Stimulated activated naive CD8-positive, alpha-beta T cell treated with anti-CD3 and anti-CD28 coated beads, Interleukin-15, Interleukin-2, amounts not matched to agents 100 ng/mL and 50 ng/mL, for 24 hours (primary cell): Measurements from ENCODE around the gene LIPC.

ENCODE experiments used
- H3K27ac Mint-ChIP-seq: one replicate; pipeline ENCODE4 v1.8.0; 2021; ENCODE audit warnings: mild to moderate bottlenecking, mixed read lengths
- H3K27me3 Mint-ChIP-seq: one replicate; pipeline ENCODE4 v1.8.0; 2021; ENCODE audit warnings: mixed read lengths
- H3K36me3 Mint-ChIP-seq: one replicate; pipeline ENCODE4 v1.8.0; 2021; ENCODE audit warnings: low read depth, mixed read lengths
- H3K4me1 Mint-ChIP-seq: one replicate; pipeline ENCODE4 v1.8.0; 2021; ENCODE audit warnings: low read depth, mixed read lengths
- H3K4me3 Mint-ChIP-seq: one replicate; pipeline ENCODE4 v1.8.0; 2021; ENCODE audit warnings: mild to moderate bottlenecking, mixed read lengths
- H3K9me3 Mint-ChIP-seq: one replicate; pipeline ENCODE4 v1.8.0; 2021; ENCODE audit warnings: mixed read lengths

The LIPC gene

GRCh38 chr15:58491499-58492202 lies 59.9 kb downstream of the LIPC start:
- Mint-ChIP-seq H3K4me1 (peaks cover 26% of the 10 kb centered on the region), H3K9me3 (no peaks in the 10 kb centered on the region), H3K27ac (no peak overlapping the region), H3K4me3 (no peak overlapping the region), H3K27me3 (no peaks in the 10 kb centered on the region), H3K36me3 (no peaks in the 10 kb centered on the region)

- no peaks in the 10 kb centered on the region for H3K9me3 Mint-ChIP-seq
- H3K27me3 Mint-ChIP-seq = no peaks in the 10 kb centered on the region
- peak overlapping the region; percentile 19 for H3K27ac Mint-ChIP-seq
- H3K4me3 Mint-ChIP-seq = no peak overlapping the region
- no peaks in the 10 kb centered on the region for H3K36me3 Mint-ChIP-seq
- peaks cover 30% of the 10 kb centered on the region for H3K4me1 Mint-ChIP-seq
These were observed 61.0 kb downstream of the LIPC start for GRCh38 chr15:58492661-58493397.

GRCh38 chr15:58494567-58494966 lies 62.8 kb downstream of the LIPC start:
- Mint-ChIP-seq H3K36me3 (no peaks in the 10 kb centered on the region), H3K9me3 (no peaks in the 10 kb centered on the region), H3K27me3 (no peaks in the 10 kb centered on the region), H3K4me1 (peaks cover 30% of the 10 kb centered on the region), H3K27ac (no peak overlapping the region), H3K4me3 (no peak overlapping the region)

DNA sequence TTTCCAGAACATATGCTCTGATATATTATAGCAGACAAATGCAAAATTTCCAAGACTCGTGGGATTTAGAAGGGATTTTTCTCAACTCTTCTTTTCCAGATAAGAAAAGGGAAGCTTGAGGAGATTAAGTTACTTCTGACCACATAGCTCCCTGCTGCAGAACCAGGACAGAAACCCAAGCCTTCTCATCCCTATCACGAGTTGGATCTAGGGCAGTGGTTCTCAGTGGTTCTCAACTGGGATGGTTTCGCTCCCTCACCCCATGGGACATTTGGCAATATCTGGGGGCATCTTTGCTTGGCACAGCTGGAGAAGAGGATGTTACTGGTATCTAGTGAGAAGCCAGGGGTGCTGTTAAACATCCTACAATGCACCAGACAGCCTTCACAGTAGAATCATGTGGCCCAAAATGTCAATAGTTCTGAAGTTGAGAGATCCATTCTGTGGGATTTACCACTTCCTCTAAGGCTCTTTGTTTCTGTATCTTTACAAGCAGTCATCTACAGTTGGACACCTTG lies 64.2 kb downstream of the LIPC start:
- H3K27me3 Mint-ChIP-seq = no peaks in the 10 kb centered on the region
- no peaks in the 10 kb centered on the region for H3K9me3 Mint-ChIP-seq
- no peak overlapping the region for H3K4me3 Mint-ChIP-seq
- no peak overlapping the region for H3K27ac Mint-ChIP-seq
- peaks cover 30% of the 10 kb centered on the region for H3K4me1 Mint-ChIP-seq
- no peaks in the 10 kb centered on the region for H3K36me3 Mint-ChIP-seq

DNA sequence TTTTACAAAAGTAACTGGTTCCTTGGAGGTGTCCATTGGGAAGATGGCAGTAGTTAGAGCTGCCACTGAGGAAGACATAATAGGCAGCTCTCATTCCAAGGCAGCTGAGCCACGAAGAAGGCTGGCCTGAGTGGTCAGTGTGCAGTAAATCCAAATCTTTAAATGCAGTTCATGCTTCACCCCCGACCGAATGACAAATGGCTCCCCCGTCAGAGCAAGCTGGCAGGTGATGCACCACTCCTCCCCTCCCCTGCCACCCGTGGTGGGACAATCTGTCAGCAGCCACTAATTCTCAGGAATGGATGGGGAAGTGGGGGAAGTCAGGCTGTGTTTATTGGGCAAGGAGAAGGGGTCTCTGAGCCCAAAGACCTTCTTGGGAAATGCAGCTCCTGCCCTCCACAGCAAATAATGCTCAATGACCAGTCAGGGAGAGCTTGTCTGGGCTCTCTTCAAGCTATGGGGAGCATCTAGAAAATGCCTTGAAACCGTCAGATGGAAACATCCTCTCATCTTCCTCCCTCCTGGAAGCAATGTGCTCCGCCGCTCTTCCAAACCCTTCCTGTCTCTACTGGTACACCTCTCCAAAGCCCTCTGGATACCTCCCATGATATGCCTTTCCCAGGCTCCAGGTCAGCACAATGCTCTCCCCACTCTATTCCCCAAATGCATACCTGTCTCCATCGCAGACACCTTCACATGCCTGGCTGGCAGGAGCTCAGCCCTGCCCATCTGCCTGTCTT lies 65.4 kb downstream of the LIPC start:
- Mint-ChIP-seq H3K27ac (peak overlapping the region; percentile 14), H3K4me1 (peaks cover 30% of the 10 kb centered on the region), H3K9me3 (no peaks in the 10 kb centered on the region), H3K36me3 (no peaks in the 10 kb centered on the region), H3K27me3 (no peaks in the 10 kb centered on the region), H3K4me3 (no peak overlapping the region)

DNA sequence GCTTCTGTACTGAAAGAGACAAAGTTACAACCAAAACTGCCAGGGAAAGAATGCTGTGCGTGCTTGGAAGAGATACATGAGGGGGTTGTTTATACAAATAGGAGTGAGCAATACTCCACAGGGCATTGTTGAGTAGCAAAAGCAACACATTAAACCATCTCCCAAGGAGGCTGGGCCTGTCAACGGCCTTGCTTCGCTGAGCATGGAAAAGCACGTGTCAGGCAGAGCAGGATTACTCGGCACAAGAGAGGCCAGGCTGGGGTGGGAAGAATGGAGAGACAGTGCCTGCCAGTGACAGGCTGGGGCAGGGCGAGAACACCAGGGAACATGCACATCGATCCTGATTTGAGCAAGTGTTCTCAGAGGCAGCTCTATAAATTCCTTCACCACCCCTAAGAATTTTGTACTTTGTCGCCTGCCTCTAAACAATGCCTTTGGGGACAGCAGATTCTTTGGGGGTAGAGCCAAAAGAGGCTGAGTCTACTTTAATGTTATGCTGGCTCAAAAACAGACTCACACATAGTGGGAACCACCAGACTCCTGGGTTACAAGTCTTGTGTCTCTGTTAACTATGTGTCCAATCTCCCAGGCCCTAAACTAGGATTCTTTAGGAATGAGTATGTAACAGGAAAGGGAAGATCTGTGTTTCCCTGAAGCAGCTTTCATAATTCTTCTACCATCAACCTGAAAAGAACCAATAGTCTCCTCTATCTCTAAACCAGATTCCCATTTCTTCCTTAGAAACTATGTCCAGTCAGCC lies 67.2 kb downstream of the LIPC start:
- Mint-ChIP-seq H3K4me3 (no peak overlapping the region), H3K36me3 (no peaks in the 10 kb centered on the region), H3K9me3 (no peaks in the 10 kb centered on the region), H3K27ac (no peak overlapping the region), H3K27me3 (no peaks in the 10 kb centered on the region), H3K4me1 (peaks cover 23% of the 10 kb centered on the region)

DNA sequence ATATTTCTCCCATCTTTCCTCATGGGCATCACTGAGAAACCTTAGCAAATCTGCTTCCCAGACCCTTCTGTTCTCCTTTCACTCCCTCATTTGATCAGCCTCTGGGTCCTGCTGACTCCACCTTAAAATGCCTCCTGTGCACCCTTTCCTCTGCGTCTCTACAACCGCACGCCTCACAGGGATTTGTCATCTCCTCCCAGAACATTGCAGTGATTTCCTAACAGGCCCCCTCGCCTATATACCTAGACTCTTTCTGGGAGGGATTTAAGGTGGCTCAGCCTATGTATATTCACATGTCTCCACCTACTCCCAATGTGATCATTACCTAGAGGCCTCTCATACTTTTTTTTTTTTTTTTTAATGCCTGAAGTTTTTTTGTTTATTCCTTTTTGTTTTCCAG lies 69.2 kb downstream of the LIPC start:
- Mint-ChIP-seq H3K27ac (no peak overlapping the region), H3K36me3 (no peaks in the 10 kb centered on the region), H3K4me3 (no peak overlapping the region), H3K27me3 (no peaks in the 10 kb centered on the region), H3K4me1 (peaks cover 23% of the 10 kb centered on the region), H3K9me3 (no peaks in the 10 kb centered on the region)

GRCh38 chr15:58501636-58502188 lies 69.9 kb downstream of the LIPC start:
- H3K27me3 Mint-ChIP-seq = no peaks in the 10 kb centered on the region
- no peaks in the 10 kb centered on the region for H3K9me3 Mint-ChIP-seq
- H3K36me3 Mint-ChIP-seq = no peaks in the 10 kb centered on the region
- no peak overlapping the region for H3K27ac Mint-ChIP-seq
- no peak overlapping the region for H3K4me3 Mint-ChIP-seq
- H3K4me1 Mint-ChIP-seq = peaks cover 24% of the 10 kb centered on the region

DNA sequence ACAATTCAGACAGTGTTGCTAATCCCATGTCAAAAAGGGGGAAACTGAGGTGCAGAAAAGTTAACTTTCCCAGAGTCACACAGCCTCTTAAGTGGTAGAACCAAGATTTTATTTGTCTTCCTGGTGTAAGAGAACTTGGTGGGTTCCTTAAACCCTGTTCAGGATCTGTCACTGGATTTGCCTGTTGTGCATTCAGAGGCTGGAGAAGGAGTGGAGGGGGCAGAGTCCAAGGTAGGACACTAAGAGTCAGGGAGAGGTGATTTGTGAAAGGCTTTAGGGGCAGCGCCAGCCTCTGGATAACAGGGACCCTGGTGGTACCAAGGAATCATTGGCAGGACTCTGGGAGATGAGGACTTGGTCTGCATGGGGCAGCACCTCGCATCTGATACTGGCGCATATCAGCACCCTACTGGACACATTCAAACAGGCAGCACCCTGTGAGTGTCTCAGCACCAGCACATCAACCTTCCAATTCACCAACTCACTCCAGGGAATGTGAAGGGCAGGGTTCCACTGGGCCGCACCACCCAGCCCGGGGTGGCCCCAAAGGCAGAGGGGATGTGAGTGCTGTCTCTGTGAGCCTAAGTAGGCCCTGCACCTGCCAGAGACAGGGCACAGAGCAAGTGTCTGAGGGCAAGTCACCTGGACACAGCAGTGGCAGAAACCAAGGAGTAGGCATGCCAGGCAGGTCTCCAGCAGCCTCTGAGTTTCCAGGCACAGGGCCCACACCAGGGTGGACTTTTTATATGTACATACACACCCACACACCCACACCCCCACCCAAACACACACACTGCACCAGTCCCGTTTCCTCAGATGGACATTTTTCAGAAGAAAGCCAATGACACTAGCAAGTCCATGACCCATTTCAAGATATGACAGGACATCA lies 71.6 kb downstream of the LIPC start:
- Mint-ChIP-seq H3K27me3 (no peaks in the 10 kb centered on the region), H3K36me3 (no peaks in the 10 kb centered on the region), H3K9me3 (no peaks in the 10 kb centered on the region), H3K4me3 (no peak overlapping the region), H3K4me1 (peaks cover 20% of the 10 kb centered on the region), H3K27ac (no peak overlapping the region)

GRCh38 chr15:58504674-58505234 lies 73.0 kb downstream of the LIPC start:
- Mint-ChIP-seq H3K36me3 (no peaks in the 10 kb centered on the region), H3K27ac (peak overlapping the region; percentile 47), H3K27me3 (no peaks in the 10 kb centered on the region), H3K4me1 (peaks cover 20% of the 10 kb centered on the region), H3K9me3 (no peaks in the 10 kb centered on the region), H3K4me3 (no peak overlapping the region)

GRCh38 chr15:58505581-58505980 lies 73.8 kb downstream of the LIPC start:
- H3K4me3 Mint-ChIP-seq = no peak overlapping the region
- no peak overlapping the region for H3K27ac Mint-ChIP-seq
- no peaks in the 10 kb centered on the region for H3K36me3 Mint-ChIP-seq
- H3K27me3 Mint-ChIP-seq = no peaks in the 10 kb centered on the region
- no peaks in the 10 kb centered on the region for H3K9me3 Mint-ChIP-seq
- H3K4me1 Mint-ChIP-seq = peaks cover 20% of the 10 kb centered on the region

- H3K36me3 Mint-ChIP-seq = no peaks in the 10 kb centered on the region
- no peak overlapping the region for H3K4me3 Mint-ChIP-seq
- H3K4me1 Mint-ChIP-seq = peaks cover 20% of the 10 kb centered on the region
These were observed 74.3 kb downstream of the LIPC start for GRCh38 chr15:58506064-58506490.

More at GRCh38 chr15:58506064-58506490, 74.3 kb downstream of the LIPC start:
- H3K27ac Mint-ChIP-seq = no peak overlapping the region
- no peaks in the 10 kb centered on the region for H3K27me3 Mint-ChIP-seq
- no peaks in the 10 kb centered on the region for H3K9me3 Mint-ChIP-seq
